Type B pancreatic cell (in vitro differentiated cells): ENCODE results near the gene LHFPL2. TPM values are rescaled to one million over a fixed set of nuclear protein-coding genes. Genes with fewer than 3 reads are reported as not detected.

Experiments
- DNase-seq: peaks from one replicate; pipeline ENCODE4 v3.0.0; 2021; ENCODE audit warnings: mixed read lengths; ENCODE audit not compliant: unreplicated experiment; ENCODE audit errors: extremely low spot score
- H3K27ac Mint-ChIP-seq: 2 replicates; pipeline ENCODE4 v1.8.0; 2021; ENCODE audit warnings: mild to moderate bottlenecking, mixed read lengths
- H3K27me3 Mint-ChIP-seq: 2 replicates; pipeline ENCODE4 v1.8.0; 2021; ENCODE audit warnings: mixed read lengths
- H3K36me3 Mint-ChIP-seq: 2 replicates; pipeline ENCODE4 v1.8.0; 2021; ENCODE audit warnings: mixed read lengths
- H3K4me1 Mint-ChIP-seq: one replicate; pipeline ENCODE4 v1.8.0; 2021; ENCODE audit warnings: mixed read lengths; ENCODE audit not compliant: unreplicated experiment
- H3K4me3 Mint-ChIP-seq: 2 replicates; pipeline ENCODE4 v1.8.0; 2021; ENCODE audit warnings: mild to moderate bottlenecking, mixed read lengths
- H3K9me3 Mint-ChIP-seq: 2 replicates; pipeline ENCODE4 v1.8.0; 2021; ENCODE audit warnings: mixed read lengths
- total RNA-seq: library from RNA; stranded (reverse); gene quantifications from 2 replicates; pipeline ENCODE4 v1.2.1, GENCODE V29; 2021; ENCODE audit warnings: low replicate concordance
- TF ChIP-seq, protein P1 (sequence below): fragments of 200-600 bp; sonication (generic); conservative IDR thresholded peaks from 2 replicates; pipeline ENCODE4 v1.5.0; 2021; ENCODE audit warnings: antibody characterized with exemption, mild to moderate bottlenecking

Gene LHFPL2
- total RNA-seq, 1 donor from 2014 or later: 35.3 TPM

DNA sequence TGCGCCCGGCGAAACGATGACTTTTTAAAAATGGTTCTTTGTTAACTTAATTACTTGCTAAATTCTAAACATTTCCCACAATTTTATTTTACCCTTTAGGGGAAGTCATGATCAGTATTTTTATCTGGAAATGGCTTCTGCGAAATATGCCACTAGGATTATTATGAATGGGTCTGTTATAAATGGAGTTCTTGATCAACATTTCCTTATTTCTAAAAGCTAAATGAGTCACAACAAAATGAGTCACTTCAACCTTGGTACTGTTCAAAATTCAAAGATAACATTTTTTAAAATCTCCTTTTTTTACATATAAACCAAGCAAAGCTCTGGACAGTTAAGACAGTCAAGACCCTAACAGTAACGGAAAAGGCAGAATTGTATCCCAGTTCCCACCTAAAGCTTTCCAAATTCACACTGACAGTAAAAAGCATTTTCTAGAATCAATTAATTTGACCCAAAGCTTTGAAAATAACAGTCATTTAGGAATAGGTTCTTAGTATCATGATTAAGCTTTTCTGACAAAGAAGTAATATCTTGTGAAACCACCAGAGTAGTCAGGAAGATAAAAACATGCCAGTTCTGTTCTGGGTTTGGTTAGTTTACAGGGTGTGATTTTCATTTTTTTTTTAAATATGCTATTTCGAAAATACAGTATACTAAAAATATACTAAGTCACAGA is 81.7 kb downstream of the LHFPL2 start:
- TF ChIP-seq, protein P1, sequence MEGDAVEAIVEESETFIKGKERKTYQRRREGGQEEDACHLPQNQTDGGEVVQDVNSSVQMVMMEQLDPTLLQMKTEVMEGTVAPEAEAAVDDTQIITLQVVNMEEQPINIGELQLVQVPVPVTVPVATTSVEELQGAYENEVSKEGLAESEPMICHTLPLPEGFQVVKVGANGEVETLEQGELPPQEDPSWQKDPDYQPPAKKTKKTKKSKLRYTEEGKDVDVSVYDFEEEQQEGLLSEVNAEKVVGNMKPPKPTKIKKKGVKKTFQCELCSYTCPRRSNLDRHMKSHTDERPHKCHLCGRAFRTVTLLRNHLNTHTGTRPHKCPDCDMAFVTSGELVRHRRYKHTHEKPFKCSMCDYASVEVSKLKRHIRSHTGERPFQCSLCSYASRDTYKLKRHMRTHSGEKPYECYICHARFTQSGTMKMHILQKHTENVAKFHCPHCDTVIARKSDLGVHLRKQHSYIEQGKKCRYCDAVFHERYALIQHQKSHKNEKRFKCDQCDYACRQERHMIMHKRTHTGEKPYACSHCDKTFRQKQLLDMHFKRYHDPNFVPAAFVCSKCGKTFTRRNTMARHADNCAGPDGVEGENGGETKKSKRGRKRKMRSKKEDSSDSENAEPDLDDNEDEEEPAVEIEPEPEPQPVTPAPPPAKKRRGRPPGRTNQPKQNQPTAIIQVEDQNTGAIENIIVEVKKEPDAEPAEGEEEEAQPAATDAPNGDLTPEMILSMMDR: no peak
- no peak for DNase-seq
- Mint-ChIP-seq H3K27me3 (no peaks in the 10 kb centered on the region), H3K36me3 (peaks cover 12% of the 10 kb centered on the region), H3K4me1 (peaks cover 40% of the 10 kb centered on the region), H3K4me3 (no peak overlapping the region), H3K27ac (no peak overlapping the region), H3K9me3 (no peaks in the 10 kb centered on the region)

DNA sequence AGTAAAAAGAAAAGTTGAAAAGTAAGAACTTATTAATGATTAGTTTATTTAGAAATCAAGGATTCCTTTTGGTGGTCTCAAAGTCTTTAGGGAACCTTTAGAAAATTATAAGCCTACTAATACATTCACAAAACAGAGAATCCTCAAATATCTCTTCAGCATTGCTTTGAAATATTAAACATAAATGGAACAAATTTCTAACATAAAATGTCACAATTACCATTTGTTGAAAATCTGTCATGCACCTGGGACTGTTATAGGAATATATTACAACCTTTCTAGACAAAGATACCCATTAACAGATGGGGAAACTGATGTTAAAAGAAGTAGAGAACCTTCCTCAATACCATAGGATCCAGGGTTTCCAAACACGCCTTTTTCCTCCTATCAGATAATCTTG is 83.2 kb downstream of the LHFPL2 start:
- no peaks in the 10 kb centered on the region for H3K9me3 Mint-ChIP-seq

DNA sequence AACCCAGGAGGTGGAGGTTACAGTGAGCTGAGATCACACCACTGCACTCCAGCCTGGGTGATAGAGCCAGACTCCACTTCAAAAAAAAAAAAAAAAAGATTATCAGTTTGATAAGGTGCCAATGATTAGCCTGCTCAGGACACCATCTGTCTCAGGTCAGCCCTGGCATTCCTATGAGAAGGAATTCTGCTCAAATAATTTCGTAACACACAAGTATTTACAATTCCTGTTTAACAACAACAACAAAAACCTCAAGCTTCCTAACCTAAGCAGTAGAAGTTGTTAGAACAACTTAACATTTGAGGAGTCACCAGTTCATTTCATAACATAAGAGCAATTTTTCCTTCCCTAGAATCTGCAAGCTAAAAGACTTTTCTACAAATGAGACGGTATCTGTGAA is 85.0 kb downstream of the LHFPL2 start:
- no peaks in the 10 kb centered on the region for H3K27me3 Mint-ChIP-seq
- no peak overlapping the region for H3K27ac Mint-ChIP-seq
- peaks cover 26% of the 10 kb centered on the region for H3K36me3 Mint-ChIP-seq
- TF ChIP-seq, protein P1: no peak
- peak; percentile 2 for DNase-seq
- peaks cover 23% of the 10 kb centered on the region for H3K4me1 Mint-ChIP-seq
- no peaks in the 10 kb centered on the region for H3K9me3 Mint-ChIP-seq
- H3K4me3 Mint-ChIP-seq: no peak overlapping the region

More for the DNA sequence above, 83.2 kb downstream of the LHFPL2 start:
- TF ChIP-seq, protein P1: no peak
- Mint-ChIP-seq H3K4me3 (no peak overlapping the region), H3K27ac (no peak overlapping the region), H3K27me3 (no peaks in the 10 kb centered on the region), H3K36me3 (peaks cover 18% of the 10 kb centered on the region), H3K4me1 (peaks cover 40% of the 10 kb centered on the region)
- no peak for DNase-seq

DNA sequence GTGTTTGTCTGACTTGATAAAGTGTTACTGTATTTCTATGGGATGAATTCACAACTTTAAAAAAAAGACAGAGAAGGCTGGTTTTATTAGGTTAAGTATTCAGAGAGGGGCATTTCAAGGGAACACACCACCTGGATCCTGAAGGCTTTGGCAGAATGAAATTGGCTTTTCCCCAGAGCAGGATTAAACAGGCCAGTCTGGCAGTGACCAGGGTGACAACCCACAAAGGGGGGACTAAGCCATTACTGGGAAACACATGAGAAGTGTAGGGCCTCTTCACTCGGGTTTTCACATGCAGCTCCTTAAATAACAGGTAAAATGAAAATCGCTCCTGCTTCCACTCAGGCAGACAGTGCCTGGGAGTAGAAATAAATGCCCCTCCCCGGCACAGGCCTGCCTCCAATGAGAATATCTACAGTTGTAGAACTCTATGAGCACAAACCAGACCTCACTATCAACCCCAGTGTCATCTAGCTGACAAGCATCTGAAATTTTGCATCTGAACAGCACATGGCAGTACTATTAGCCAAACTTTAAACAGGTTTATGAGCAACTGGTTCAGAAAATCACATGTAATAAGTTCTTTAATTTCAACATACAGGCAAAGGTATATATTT is 85.8 kb downstream of the LHFPL2 start:
- H3K27ac Mint-ChIP-seq: peak overlapping the region; percentile 48
- peaks cover 15% of the 10 kb centered on the region for H3K4me1 Mint-ChIP-seq
- peak; percentile 24 for DNase-seq
- no peaks in the 10 kb centered on the region for H3K9me3 Mint-ChIP-seq
- H3K36me3 Mint-ChIP-seq: peaks cover 26% of the 10 kb centered on the region
- H3K27me3 Mint-ChIP-seq: no peaks in the 10 kb centered on the region
- H3K4me3 Mint-ChIP-seq: no peak overlapping the region
- TF ChIP-seq, protein P1: no peak

DNA sequence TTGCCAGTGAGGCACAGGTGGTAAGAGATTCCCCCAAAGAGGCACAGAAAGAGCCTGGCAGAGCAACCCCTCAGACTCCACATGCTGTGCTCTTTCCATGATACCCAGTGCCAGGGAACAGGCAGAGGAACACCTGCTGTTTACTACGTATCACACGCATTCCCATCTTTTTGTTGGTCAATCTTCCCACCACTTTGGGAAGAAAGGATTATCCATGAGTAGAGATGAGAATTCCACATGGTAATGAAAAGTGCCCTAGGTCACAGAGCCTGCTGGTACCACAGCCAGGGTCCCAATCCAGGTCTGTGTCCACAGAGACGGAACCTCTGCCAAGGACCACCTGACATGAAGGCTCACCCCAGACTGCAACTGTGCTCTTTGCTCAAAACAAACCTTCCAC is 86.6 kb downstream of the LHFPL2 start:
- no peaks in the 10 kb centered on the region for H3K9me3 Mint-ChIP-seq
- H3K4me1 Mint-ChIP-seq: peaks cover 10% of the 10 kb centered on the region
- TF ChIP-seq, protein P1: no peak
- H3K27me3 Mint-ChIP-seq: no peaks in the 10 kb centered on the region
- no peak overlapping the region for H3K4me3 Mint-ChIP-seq
- H3K36me3 Mint-ChIP-seq: peaks cover 26% of the 10 kb centered on the region
- DNase-seq: peak; percentile 6
- H3K27ac Mint-ChIP-seq: no peak overlapping the region
